HCT116 (cell line): ENCODE measurements around the gene CERS4. TPM values are rescaled to one million over a fixed set of nuclear protein-coding genes. Genes with fewer than 3 reads are reported as not detected.

Source experiments
- ATAC-seq: fragments of 200-7000 bp; cut with Tn5 transposase; 2 replicates; pipeline ENCODE4 v1.9.1; 2020; ENCODE audit warnings: mild to moderate bottlenecking, moderate library complexity
- BruUV-seq: library from RNA; stranded (reverse); fragments of 400-500 nt; replicated peaks from 2 replicates; lab custom pipeline; 2021; lab: Mats Ljungman, UMichigan
- CTCF ChIA-PET: fragments of 300-600 bp; sonication (Branson Sonifier 250); formaldehyde crosslinking; loops from one replicate; lab custom pipeline; 2021; ENCODE audit warnings: antibody characterized with exemption; lab: Charles Lee
- POLR2A ChIA-PET: fragments of 300-600, 350-600 bp; sonication (Branson Sonifier 250); formaldehyde crosslinking; loops from one replicate; lab custom pipeline; 2021; ENCODE audit warnings: antibody characterized with exemption; lab: Charles Lee
- RAD21 ChIA-PET, 2 experiments: fragments of 300-600 bp; sonication (Branson Sonifier 250); formaldehyde crosslinking; loops; one replicate each; lab custom pipeline; 2023; ENCODE audit warnings: low total read pairs in 2 of 2; ENCODE audit not compliant: uncharacterized antibody in 2 of 2, unreplicated experiment in 2 of 2, low non-redundant PET in 1 of 2; lab: Charles Lee
- DNase-seq: peaks from one replicate; pipeline ENCODE4 v3.0.0-alpha.2; 2010; ENCODE audit warnings: low read depth, low spot score
- H2AFZ ChIP-seq: fragments of 200-600 bp; shearing (Covaris generic), sonication (generic); 2 replicates; pipeline ENCODE4 v1.6.1; 2017; ENCODE audit warnings: low read depth, mixed run types, mixed read lengths, antibody characterized with exemption, low read length; ENCODE audit not compliant: poor library complexity, severe bottlenecking
- H3K27ac ChIP-seq: 2 replicates; pipeline ENCODE4 v1.5.1; 2012; ENCODE audit warnings: low read depth, low read length
- H3K27me3 ChIP-seq: fragments of 200-600 bp; sonication (generic); 2 replicates; pipeline ENCODE4 v1.6.1; 2016; ENCODE audit warnings: mixed run types, low read length, mixed read lengths; ENCODE audit not compliant: insufficient read depth
- H3K36me3 ChIP-seq, 2 experiments: fragments of 200-500 bp in 1 of 2; fragments of 200-600 bp in 1 of 2; sonication (Bioruptor generic) in 1 of 2; sonication (generic) in 1 of 2; 2 replicates each; pipeline versions ENCODE4 v1.5.1 to v1.6.1; 2014 to 2016; ENCODE audit warnings: low read length in 2 of 2, inconsistent platforms in 1 of 2, mixed read lengths in 1 of 2, mixed run types in 1 of 2; ENCODE audit not compliant: insufficient read depth in 2 of 2, control insufficient read depth in 1 of 2
- H3K4me1 ChIP-seq, 2 experiments: fragments of 200-600 bp in 1 of 2; sonication (generic) in 1 of 2; 2 replicates each; pipeline versions ENCODE4 v1.5.1 to v1.6.1; 2012 to 2017; ENCODE audit warnings: low read length in 2 of 2, inconsistent platforms in 1 of 2, mild to moderate bottlenecking in 1 of 2, mixed read lengths in 1 of 2, mixed run types in 1 of 2, moderate library complexity in 1 of 2; ENCODE audit not compliant: insufficient read depth in 2 of 2, control insufficient read depth in 1 of 2
- H3K4me2 ChIP-seq: fragments of 200-600 bp; sonication (generic); 2 replicates; pipeline ENCODE4 v1.6.1; 2017; ENCODE audit warnings: mixed run types, low read length, mixed read lengths
- H3K4me3 ChIP-seq, 2 experiments: fragments of 200-600 bp in 1 of 2; sonication (generic) in 1 of 2; replicated peaks in 1 of 2; 2 replicates each; pipeline ENCODE4 v1.5.1; 2011 to 2016; ENCODE audit warnings: low read length in 2 of 2, control low read depth in 1 of 2, low read depth in 1 of 2, mild to moderate bottlenecking in 1 of 2, mixed read lengths in 1 of 2, mixed run types in 1 of 2
- H3K79me2 ChIP-seq: fragments of 200-600 bp; sonication (generic); 2 replicates; pipeline ENCODE4 v1.6.1; 2017; ENCODE audit warnings: mild to moderate bottlenecking, mixed run types, low read length, moderate library complexity, mixed read lengths; ENCODE audit not compliant: insufficient read depth
- H3K9ac ChIP-seq: fragments of 200-600 bp; sonication (generic); 2 replicates; pipeline ENCODE4 v1.6.1; 2016; ENCODE audit warnings: low read length, mixed read lengths
- H3K9me2 ChIP-seq: fragments of 200-600 bp; sonication (generic), shearing (Covaris generic); 2 replicates; pipeline ENCODE4 v1.6.1; 2017; ENCODE audit warnings: mixed run types, mild to moderate bottlenecking, moderate library complexity; ENCODE audit not compliant: insufficient read depth
- H3K9me3 ChIP-seq, 2 experiments: fragments of 200-500 bp in 1 of 2; fragments of 200-600 bp in 1 of 2; sonication (Bioruptor generic) in 1 of 2; sonication (generic) in 1 of 2; 2 replicates each; pipeline ENCODE4 v1.6.1; 2014 to 2017; ENCODE audit warnings: low read length in 2 of 2, mixed read lengths in 2 of 2, inconsistent platforms in 1 of 2, low read depth in 1 of 2, mild to moderate bottlenecking in 1 of 2, mixed run types in 1 of 2, moderate library complexity in 1 of 2; ENCODE audit not compliant: control insufficient read depth in 1 of 2, insufficient read depth in 1 of 2
- H4K20me1 ChIP-seq: fragments of 200-600 bp; sonication (generic), shearing (Covaris generic); 2 replicates; pipeline ENCODE4 v1.6.1; 2017; ENCODE audit warnings: mixed run types, mild to moderate bottlenecking, moderate library complexity; ENCODE audit not compliant: insufficient read depth
- ATF3 ChIP-seq: IDR thresholded peaks from 2 replicates; pipeline ENCODE4 v1.6.1; 2012
- EGR1 ChIP-seq: IDR thresholded peaks from 2 replicates; pipeline ENCODE4 v1.6.1; 2012; ENCODE audit warnings: low read depth
- RAD21 ChIP-seq: IDR thresholded peaks from 2 replicates; pipeline ENCODE4 v1.6.1; 2012; ENCODE audit warnings: low read depth, mild to moderate bottlenecking
- ZBTB33 ChIP-seq: IDR thresholded peaks from 2 replicates; pipeline ENCODE4 v1.6.1; 2011; ENCODE audit warnings: mild to moderate bottlenecking, low read length, moderate library complexity; ENCODE audit not compliant: insufficient replicate concordance; ENCODE audit errors: extremely low read depth
- intact Hi-C: fragments of 100-400 bp; cut with micrococcal nuclease; formaldehyde crosslinking; loops from 2 replicates; pipeline ENCODE4 v1.10.0; 2022
- total RNA-seq: library from RNA; stranded (reverse); gene quantifications from one replicate; pipeline ENCODE4 v1.2.1, GENCODE V29; 2021; ENCODE audit not compliant: unreplicated experiment
- TF ChIP-seq, protein P1 (sequence below): IDR thresholded peaks from 2 replicates; pipeline ENCODE4 v1.6.1; 2012

The CERS4 gene
- total RNA-seq, 1 experiment from 2014 or later, result 26.0 TPM

DNA sequence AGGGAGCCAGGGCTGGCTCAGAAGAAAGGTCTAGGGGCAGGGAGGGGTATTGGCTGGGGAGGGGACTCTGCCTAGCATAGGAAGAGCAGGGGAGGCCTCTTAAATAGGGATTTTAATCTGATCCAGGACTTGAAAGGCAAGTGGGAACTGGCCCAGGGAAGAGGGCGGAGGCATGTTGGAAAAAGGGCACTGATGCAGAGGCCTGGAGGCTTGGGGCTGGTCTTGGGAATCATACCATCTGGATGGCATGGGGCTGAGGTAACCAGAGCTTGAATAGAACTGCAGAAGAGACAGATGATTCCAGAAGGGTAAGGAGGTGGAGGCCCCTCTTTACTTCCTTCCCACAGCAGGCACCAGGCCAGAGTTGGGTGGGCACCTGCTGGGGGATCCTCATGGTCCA, 29.1 kb downstream of the CERS4 start:
- H3K9me3 ChIP-seq, result peaks cover 4 to 5% of the 10 kb centered on the region in 2 experiments; a peak in 2 of 4 replicates
- no peak overlapping the region for H3K27ac ChIP-seq
- POLR2A ChIA-PET, result no interaction called here
- RAD21 ChIA-PET, result no interaction called here
- no peaks in the 10 kb centered on the region for H3K36me3 ChIP-seq
- no peak overlapping the region for H3K4me3 ChIP-seq
- no peaks in the 10 kb centered on the region for H4K20me1 ChIP-seq
- H3K27me3 ChIP-seq, result no peaks in the 10 kb centered on the region
- ATAC-seq, result no peak
- no peak overlapping the region for H2AFZ ChIP-seq
- CTCF ChIA-PET, result no interaction called here
- BruUV-seq, result no TSS peak
- no peak for DNase-seq
- H3K4me1 ChIP-seq, result peaks cover 16% of the 10 kb centered on the region in 2 experiments
- H3K4me2 ChIP-seq, result no peak overlapping the region
- no peaks in the 10 kb centered on the region for H3K79me2 ChIP-seq
- TF ChIP-seq ATF3 (no peak), ZBTB33 (no peak), EGR1 (no peak), RAD21 (no peak)
- TF ChIP-seq, protein P1, sequence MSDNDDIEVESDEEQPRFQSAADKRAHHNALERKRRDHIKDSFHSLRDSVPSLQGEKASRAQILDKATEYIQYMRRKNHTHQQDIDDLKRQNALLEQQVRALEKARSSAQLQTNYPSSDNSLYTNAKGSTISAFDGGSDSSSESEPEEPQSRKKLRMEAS, result no peak
- H3K9ac ChIP-seq, result no peak overlapping the region
- H3K9me2 ChIP-seq, result no peaks in the 10 kb centered on the region
- intact Hi-C loops, result loop anchor here (2.0 kb wide), 1 partner anchor 63 kb away; no protein-coding TSS in a partner anchor
